CD4-positive, CD25-positive, alpha-beta regulatory T cell (primary cell): ENCODE results near the gene SEC14L6. TPM values are rescaled to one million over a fixed set of nuclear protein-coding genes. Genes with fewer than 3 reads are reported as not detected.
A peak's percentile ranks its signal among the peaks of the same experiment; 100 is the strongest.
"Not testable (repeated sequence)": the region's sequence is repeated elsewhere in the genome, so short reads cannot be mapped to it uniquely, and the experiment has no call there.

Experiments used
- ATAC-seq, 2 donors: fragments of 150-1000 bp; cut with Tn5 transposase; one replicate each; pipeline ENCODE4 v1.10.0; 2021; ENCODE audit warnings: low read depth in 2 of 2, moderate number of reproducible peaks in 2 of 2, moderate library complexity in 1 of 2
- DNase-seq, 3 donors: peaks; one replicate each; pipeline versions ENCODE4 v3.0.0 to v3.0.0-alpha.2; 2012 to 2022; ENCODE audit warnings: mixed read lengths in 1 of 3
- H3K27ac ChIP-seq: one replicate; pipeline ENCODE4 v1.7.0; 2013; ENCODE audit warnings: mild to moderate bottlenecking, low read length; ENCODE audit not compliant: insufficient read depth, poor library complexity, severe bottlenecking
- H3K27me3 ChIP-seq: one replicate; pipeline ENCODE4 v1.7.0; 2013; ENCODE audit warnings: low read length; ENCODE audit not compliant: control insufficient read depth, insufficient read depth
- H3K36me3 ChIP-seq: one replicate; pipeline ENCODE4 v1.7.0; 2013; ENCODE audit warnings: mild to moderate bottlenecking, low read length, moderate library complexity; ENCODE audit not compliant: control insufficient read depth, insufficient read depth
- H3K4me1 ChIP-seq: 2 replicates; pipeline ENCODE4 v1.7.0; 2013; ENCODE audit warnings: mild to moderate bottlenecking, low read length; ENCODE audit not compliant: insufficient read depth, control insufficient read depth, poor library complexity, severe bottlenecking
- H3K4me3 ChIP-seq: one replicate; pipeline ENCODE4 v1.7.0; 2013; ENCODE audit warnings: low read depth, mild to moderate bottlenecking, low read length, moderate library complexity
- H3K9me3 ChIP-seq, 2 experiments: 1 replicate in 1 of 2; 2 replicates in 1 of 2; pipeline ENCODE4 v1.7.0; 2013; ENCODE audit warnings: low read length in 2 of 2, mild to moderate bottlenecking in 1 of 2, moderate library complexity in 1 of 2; ENCODE audit not compliant: control insufficient read depth in 2 of 2
- H3K27ac Mint-ChIP-seq, 3 donors: one replicate each; pipeline ENCODE4 v1.8.0; 2020 to 2022; ENCODE audit warnings: mild to moderate bottlenecking in 3 of 3, mixed read lengths in 3 of 3, moderate library complexity in 2 of 3
- H3K27me3 Mint-ChIP-seq: one replicate; pipeline ENCODE4 v1.8.0; 2022; ENCODE audit warnings: mild to moderate bottlenecking, mixed read lengths
- H3K36me3 Mint-ChIP-seq: one replicate; pipeline ENCODE4 v1.8.0; 2020; ENCODE audit warnings: mixed read lengths
- H3K4me1 Mint-ChIP-seq, 4 donors: one replicate each; pipeline ENCODE4 v1.8.0; 2020 to 2022; ENCODE audit warnings: mixed read lengths in 4 of 4, mild to moderate bottlenecking in 1 of 4
- H3K4me3 Mint-ChIP-seq, 4 donors: one replicate each; pipeline ENCODE4 v1.8.0; 2020 to 2022; ENCODE audit warnings: mild to moderate bottlenecking in 4 of 4, mixed read lengths in 4 of 4, moderate library complexity in 3 of 4
- H3K9me3 Mint-ChIP-seq, 7 donors: one replicate each; pipeline ENCODE4 v1.8.0; 2020 to 2022; ENCODE audit warnings: mixed read lengths in 7 of 7, mild to moderate bottlenecking in 3 of 7, moderate library complexity in 2 of 7
- polyA plus RNA-seq, 4 donors: library from polyadenylated mRNA; unstranded; fragments of 300-500 nt; fragmentation: Illumina TruSeq; gene quantifications; one replicate each; pipeline ENCODE4 v1.2.3, GENCODE V29; 2021
- total RNA-seq: library from RNA; stranded (reverse); gene quantifications from one replicate; pipeline ENCODE4 v1.2.3, GENCODE V29; 2022

SEC14L6 gene
- total and polyA plus RNA-seq, 5 donors from 2014 or later: 0.09 TPM; not detected in 4

DNA sequence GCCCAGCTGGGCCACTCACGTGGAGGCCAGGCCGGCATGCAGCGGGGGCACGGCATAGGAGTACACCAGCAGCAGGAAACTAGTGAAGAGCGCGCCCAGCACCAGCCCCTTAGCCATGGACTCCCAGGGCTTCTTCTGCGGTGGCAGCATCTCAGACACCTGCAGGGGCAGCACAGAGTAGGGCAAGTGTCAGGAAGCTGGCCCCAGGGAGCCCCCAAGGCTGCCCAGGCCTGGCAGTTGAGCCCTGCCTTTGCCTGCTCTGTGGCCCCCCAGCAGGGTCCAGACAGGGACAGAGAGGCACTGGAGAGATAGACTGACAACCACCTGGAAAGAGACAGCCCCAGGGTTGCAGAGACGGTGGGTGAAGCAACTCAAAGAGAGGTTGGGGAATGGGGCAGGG, 10.7 kb upstream of the SEC14L6 start:
- Histone ChIP-seq H3K36me3 (no peaks in the 10 kb centered on the region), H3K4me3 (no peak overlapping the region), H3K9me3 (no peaks in the 10 kb centered on the region), H3K4me1 (no peaks in the 10 kb centered on the region), H3K27me3 (no peaks in the 10 kb centered on the region), H3K27ac (no peak overlapping the region)
- Mint-ChIP-seq H3K4me3 (no peak overlapping the region), H3K36me3 (no peaks in the 10 kb centered on the region), H3K27me3 (no peaks in the 10 kb centered on the region), H3K9me3 (no peaks in the 10 kb centered on the region), H3K4me1 (no peaks in the 10 kb centered on the region), H3K27ac (no peak overlapping the region)
- DNase-seq (no peak), ATAC-seq (no peak)

DNA sequence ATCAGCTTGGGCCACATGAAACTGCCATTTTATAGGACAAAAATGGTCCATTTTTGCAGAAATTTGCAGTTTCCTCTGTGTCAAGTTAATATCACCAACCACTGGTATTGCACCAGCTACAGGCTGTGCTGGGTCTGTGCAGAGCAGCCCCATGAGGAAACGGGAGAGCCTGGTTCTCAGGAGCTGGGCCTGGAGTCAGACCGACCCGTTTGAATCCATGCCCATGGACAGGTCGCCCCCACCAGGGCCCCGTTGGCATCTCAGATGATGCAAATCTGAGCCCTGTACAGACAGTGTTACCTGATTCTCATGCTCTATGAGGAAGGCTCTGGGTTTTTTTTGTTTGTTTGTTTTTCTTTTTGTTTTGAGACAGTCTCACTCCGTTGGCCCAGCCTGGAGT, 9.8 kb upstream of the SEC14L6 start:
- no peak overlapping the region for H3K4me3 Mint-ChIP-seq

DNA sequence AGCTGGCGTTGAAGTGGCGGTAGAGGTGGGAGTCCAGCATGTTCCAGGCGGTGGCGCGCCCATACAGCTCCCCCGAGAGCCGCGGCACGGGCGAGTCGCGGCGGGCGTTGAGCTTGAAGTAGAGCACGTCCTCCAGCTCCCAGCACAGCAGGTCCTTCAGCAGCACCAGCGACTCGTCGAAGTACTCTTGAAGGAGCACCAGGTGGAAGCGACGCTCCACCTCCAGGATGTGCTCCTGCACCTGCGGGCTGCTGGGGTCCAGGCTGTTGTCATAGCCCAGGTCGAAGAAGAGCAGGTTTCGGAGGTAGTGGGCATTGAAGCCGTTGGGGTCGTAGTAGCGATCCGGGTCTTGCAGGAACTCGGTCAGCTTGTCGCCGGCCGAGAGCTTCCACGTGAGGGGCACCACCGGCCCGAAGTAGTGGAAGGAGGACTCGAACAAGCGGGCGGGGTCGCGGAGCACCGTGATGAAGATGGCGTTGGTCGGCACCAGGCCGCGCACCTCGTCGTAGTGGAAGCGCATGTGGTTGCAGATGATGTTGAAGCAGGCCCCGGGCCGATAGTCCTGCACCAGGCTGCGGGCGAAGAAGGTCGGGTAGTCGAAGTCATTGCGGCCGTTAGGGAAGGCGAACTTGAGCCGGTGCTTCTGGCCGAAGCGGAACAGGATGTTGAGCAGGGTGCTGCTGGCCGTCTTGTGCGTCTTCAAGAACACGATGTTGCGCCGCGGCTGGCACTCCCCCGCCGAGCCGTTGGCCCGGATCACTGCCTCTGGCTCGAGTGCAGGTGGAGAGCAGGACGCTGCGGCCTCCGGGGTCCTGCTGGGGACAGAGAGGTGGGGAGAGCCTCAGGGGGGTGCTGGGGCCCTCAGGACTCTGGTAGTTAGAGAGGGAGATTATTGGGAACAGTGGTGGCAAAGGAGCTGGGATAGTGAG, 9.0 kb upstream of the SEC14L6 start:
- H3K27me3 Mint-ChIP-seq: no peaks in the 10 kb centered on the region
- H3K4me1 ChIP-seq: no peaks in the 10 kb centered on the region

More for the DNA sequence above, 9.8 kb upstream of the SEC14L6 start:
- H3K36me3 ChIP-seq: no peaks in the 10 kb centered on the region
- no peak overlapping the region for H3K27ac ChIP-seq
- Mint-ChIP-seq H3K9me3 (no peaks in the 10 kb centered on the region), H3K36me3 (no peaks in the 10 kb centered on the region), H3K27ac (no peak overlapping the region), H3K4me1 (no peaks in the 10 kb centered on the region), H3K27me3 (no peaks in the 10 kb centered on the region)
- no peaks in the 10 kb centered on the region for H3K9me3 ChIP-seq
- H3K27me3 ChIP-seq: no peaks in the 10 kb centered on the region
- no peaks in the 10 kb centered on the region for H3K4me1 ChIP-seq
- DNase-seq (no peak), ATAC-seq (no peak)
- H3K4me3 ChIP-seq: no peak overlapping the region

DNA sequence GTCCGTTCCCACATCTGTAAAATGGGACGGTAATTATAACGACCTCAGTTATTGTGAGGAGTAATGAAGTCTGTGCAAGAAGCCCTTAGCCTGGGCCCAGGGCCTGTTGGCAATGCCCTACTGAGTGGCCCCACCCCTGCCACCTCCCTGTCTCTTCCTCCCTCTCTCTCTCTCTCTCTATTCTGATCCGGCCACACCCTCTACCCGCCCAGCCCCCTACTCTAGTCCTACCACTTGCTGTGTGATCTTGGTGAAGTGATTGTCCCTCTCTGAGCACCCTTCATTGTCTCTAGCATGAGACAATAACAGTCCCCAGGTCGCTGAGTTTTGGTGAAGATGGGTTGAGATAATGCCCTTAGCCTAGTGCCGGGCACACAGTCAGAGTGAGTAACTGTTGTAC, 7.4 kb upstream of the SEC14L6 start:
- Histone ChIP-seq H3K4me3 (no peak overlapping the region), H3K9me3 (no peaks in the 10 kb centered on the region), H3K4me1 (no peaks in the 10 kb centered on the region), H3K36me3 (no peaks in the 10 kb centered on the region), H3K27me3 (no peaks in the 10 kb centered on the region), H3K27ac (no peak overlapping the region)
- Mint-ChIP-seq H3K27me3 (no peaks in the 10 kb centered on the region), H3K4me3 (no peak overlapping the region), H3K27ac (peak overlapping the region in 1 of 3 donors; percentile 7), H3K9me3 (no peaks in the 10 kb centered on the region), H3K36me3 (no peaks in the 10 kb centered on the region), H3K4me1 (no peaks in the 10 kb centered on the region)
- ATAC-seq (no peak), DNase-seq (no peak)

More for the DNA sequence above, 9.0 kb upstream of the SEC14L6 start:
- no peak overlapping the region for H3K4me3 ChIP-seq
- DNase-seq: no peak
- no peak overlapping the region for H3K27ac Mint-ChIP-seq
- ATAC-seq: no peak
- H3K4me1 Mint-ChIP-seq: no peaks in the 10 kb centered on the region
- no peaks in the 10 kb centered on the region for H3K36me3 Mint-ChIP-seq
- no peak overlapping the region for H3K27ac ChIP-seq
- no peaks in the 10 kb centered on the region for H3K9me3 Mint-ChIP-seq
- H3K4me3 Mint-ChIP-seq: no peak overlapping the region
- no peaks in the 10 kb centered on the region for H3K27me3 ChIP-seq
- H3K36me3 ChIP-seq: no peaks in the 10 kb centered on the region
- no peaks in the 10 kb centered on the region for H3K9me3 ChIP-seq

DNA sequence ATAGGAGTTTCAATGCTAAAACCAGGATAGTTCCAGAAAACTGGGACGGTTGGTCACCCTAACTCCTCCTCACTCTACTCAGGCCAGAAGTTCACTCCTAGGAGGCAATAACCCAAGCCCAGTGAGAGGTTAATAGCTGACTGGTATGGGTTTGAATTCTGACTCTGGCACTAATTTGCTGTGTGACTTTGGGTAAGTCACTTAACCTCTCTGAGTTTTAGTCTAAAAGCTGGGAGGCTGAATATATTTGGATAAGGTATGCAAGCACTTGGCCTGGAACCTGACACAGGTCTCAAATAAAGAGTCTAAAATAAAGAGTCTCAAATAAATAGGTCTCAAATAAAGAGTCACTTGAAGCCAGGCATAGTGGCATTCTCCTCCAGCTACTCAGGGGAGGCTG, 6.2 kb upstream of the SEC14L6 start:
- Mint-ChIP-seq H3K27me3 (no peaks in the 10 kb centered on the region), H3K4me1 (no peaks in the 10 kb centered on the region), H3K4me3 (no peak overlapping the region), H3K9me3 (no peaks in the 10 kb centered on the region), H3K27ac (no peak overlapping the region), H3K36me3 (no peaks in the 10 kb centered on the region)
- ATAC-seq (no peak), DNase-seq (no peak)
- Histone ChIP-seq H3K27ac (no peak overlapping the region), H3K27me3 (no peaks in the 10 kb centered on the region), H3K36me3 (no peaks in the 10 kb centered on the region), H3K4me3 (no peak overlapping the region), H3K4me1 (no peaks in the 10 kb centered on the region), H3K9me3 (no peaks in the 10 kb centered on the region)

DNA sequence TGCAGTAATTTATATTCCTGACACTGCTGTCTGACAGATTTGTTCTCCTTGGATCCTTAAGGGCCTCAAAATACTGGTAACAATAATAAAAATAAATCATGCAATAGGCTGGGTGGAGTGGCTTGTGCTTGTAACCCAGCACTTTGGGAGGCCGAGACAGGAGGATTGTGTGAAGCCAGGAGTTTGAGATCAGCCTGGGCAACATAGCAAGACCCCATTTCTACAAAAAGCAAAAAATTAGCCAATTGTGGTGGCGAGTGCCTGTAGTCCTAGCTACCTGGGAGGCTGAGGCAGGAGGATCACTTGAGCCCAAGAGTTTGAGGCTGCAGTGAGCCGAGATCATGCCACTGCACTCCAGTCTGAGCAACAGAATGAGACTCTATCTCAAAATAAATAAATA, 5.3 kb upstream of the SEC14L6 start:
- not testable (repeated sequence) for H3K9me3 Mint-ChIP-seq, H3K27ac ChIP-seq, H3K4me3 Mint-ChIP-seq, H3K4me1 ChIP-seq, H3K27me3 Mint-ChIP-seq, H3K27me3 ChIP-seq, DNase-seq, H3K36me3 ChIP-seq, H3K4me1 Mint-ChIP-seq, ATAC-seq, H3K9me3 ChIP-seq, H3K27ac Mint-ChIP-seq, H3K4me3 ChIP-seq, H3K36me3 Mint-ChIP-seq

DNA sequence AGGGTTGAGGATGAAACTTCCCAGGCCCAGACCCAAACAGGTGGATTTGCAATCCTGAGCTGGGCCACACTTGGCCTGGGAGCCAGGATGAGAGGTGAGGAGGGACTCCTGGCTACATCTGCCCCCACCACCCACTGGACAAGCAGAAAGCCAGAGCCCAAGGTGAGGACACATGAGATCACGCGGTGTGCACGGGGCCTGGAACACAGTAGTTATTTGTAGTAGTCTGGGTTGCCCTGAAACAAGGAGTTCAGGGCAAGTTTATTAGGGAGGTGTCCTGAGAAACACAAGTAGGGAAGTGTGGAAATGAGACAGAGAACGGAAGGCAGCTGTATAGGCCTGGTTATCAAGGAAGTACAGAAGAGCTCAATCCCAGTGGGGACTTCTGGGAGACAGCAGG, 647 bp upstream of the SEC14L6 start:
- H3K27ac Mint-ChIP-seq: peak overlapping the region in 1 of 3 donors; percentile 47

DNA sequence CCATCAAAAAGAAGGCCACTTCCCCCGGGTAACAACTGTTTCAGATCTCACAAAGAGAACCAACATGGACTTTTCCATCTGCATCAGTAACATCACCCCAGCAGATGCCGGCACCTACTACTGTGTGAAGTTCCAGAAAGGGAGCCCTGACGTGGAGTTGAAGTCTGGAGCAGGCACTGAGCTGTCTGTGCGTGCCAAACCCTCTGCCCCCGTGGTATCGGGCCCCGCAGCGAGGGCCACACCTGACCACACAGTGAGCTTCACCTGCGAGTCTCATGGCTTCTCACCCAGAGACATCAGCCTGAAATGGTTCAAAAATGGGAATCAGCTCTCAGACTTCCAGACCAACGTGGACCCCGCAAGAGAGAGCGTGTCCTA, 3.7 kb downstream of the SEC14L6 start:
- Mint-ChIP-seq H3K27me3 (peaks cover 44% of the 10 kb centered on the region), H3K27ac (no peak overlapping the region), H3K4me1 (peaks cover 0 to 7% (median 5%) of the 10 kb centered on the region in 4 donors)

More for the DNA sequence above, 647 bp upstream of the SEC14L6 start:
- Histone ChIP-seq H3K36me3 (no peaks in the 10 kb centered on the region), H3K9me3 (no peaks in the 10 kb centered on the region), H3K27ac (no peak overlapping the region), H3K4me3 (no peak overlapping the region), H3K27me3 (peaks cover 4% of the 10 kb centered on the region), H3K4me1 (peaks cover 4% of the 10 kb centered on the region)
- Mint-ChIP-seq H3K27me3 (peaks cover 25% of the 10 kb centered on the region), H3K4me1 (peaks cover 0 to 6% (median 1%) of the 10 kb centered on the region in 4 donors), H3K9me3 (no peaks in the 10 kb centered on the region), H3K4me3 (no peak overlapping the region), H3K36me3 (no peaks in the 10 kb centered on the region)
- no peak for ATAC-seq
- no peak for DNase-seq

More for the DNA sequence above, 3.7 kb downstream of the SEC14L6 start:
- Histone ChIP-seq H3K4me3 (no peak overlapping the region), H3K4me1 (peaks cover 4% of the 10 kb centered on the region), H3K27me3 (peaks cover 10% of the 10 kb centered on the region), H3K27ac (no peak overlapping the region), H3K9me3 (no peaks in the 10 kb centered on the region), H3K36me3 (no peaks in the 10 kb centered on the region)
- peaks cover 0 to 2% (median 0%) of the 10 kb centered on the region in 7 donors for H3K9me3 Mint-ChIP-seq
- no peak for DNase-seq
- no peak for ATAC-seq
- peak overlapping the region in 1 of 4 donors; percentile 46 for H3K4me3 Mint-ChIP-seq
- H3K36me3 Mint-ChIP-seq: no peaks in the 10 kb centered on the region
